ENCODE results near the gene CERS3.

The CERS3 gene

DNA sequence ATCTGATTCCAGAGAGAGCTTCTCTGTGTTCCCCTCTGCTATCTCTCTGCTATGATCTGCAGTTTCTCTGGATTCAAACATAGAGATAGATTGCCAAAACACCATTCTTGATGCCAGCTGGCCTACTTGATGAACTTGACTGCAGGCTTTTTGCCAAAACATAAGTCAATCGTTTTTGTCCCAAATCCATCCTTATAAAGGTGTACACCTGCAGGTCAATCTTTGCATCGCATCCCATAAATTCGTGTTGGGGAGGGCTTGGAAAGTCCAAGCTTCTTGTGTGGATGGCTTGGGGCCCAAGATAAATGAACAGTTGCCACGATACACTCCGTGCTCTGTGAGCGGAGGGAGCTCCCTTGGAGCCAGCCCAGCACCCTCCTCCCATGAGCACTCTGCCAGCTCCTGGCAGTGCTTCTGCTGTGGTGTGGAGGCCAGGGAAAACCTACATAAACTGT, 2.7 kb downstream of the CERS3 start:
- DNase-seq: peak; percentile 52 to 54

DNA sequence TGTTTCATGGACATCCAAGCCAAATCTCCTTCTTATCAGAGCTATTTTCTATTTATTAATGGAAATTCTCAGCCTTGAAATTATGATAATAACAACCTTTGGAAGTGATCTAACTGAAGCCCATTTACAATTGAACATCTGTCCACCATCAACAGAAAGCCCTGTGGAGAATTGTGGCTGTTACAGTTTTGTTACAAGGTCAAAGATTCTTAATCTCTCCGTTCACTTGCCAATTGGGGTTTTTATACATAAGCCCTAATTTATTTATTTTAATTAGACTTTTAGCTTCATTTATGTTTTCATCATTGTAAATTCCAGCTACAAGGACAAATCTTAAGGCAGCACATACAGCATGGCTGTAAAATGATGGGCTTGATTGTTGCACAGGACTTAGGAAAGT, 3.3 kb downstream of the CERS3 start:
- DNase-seq: no peak

DNA sequence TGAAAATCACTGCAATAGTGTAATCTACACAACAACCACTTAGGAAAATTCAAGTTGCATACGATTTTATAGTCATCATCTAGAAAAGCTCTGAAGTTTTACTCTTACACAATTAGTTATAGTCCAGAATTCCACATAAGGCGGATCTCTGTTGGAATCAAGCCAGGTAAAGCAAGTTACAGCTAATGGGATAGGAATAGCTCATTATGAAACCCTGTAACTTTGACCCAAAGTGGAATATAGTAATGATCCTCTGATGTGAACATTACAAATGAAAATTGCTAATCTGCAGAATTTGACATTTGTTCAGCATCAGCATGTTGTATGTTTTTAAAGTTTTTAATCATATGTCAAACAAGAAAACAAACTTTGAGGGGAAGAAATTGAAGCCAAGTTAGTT, 4.4 kb downstream of the CERS3 start:
- no peak for DNase-seq

DNA sequence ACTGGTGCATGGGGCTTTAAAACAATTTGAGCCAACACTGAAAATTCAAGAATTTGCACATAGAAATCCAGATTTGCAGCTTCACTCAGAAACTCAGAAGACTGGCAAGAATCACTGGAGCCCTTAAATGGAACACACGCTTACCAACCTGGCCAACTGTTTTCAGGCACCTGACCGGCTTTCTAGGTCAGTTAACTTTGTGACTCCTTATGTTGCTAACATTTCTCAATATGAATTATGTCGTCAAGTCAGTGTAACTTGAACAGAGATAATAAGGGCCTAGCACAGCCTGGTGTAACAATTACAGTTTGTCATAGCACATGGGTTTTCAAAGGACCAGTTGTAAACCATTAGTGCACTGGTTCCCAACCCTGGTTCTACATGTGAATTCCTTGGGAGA, 6.8 kb downstream of the CERS3 start:
- no peak for DNase-seq

DNA sequence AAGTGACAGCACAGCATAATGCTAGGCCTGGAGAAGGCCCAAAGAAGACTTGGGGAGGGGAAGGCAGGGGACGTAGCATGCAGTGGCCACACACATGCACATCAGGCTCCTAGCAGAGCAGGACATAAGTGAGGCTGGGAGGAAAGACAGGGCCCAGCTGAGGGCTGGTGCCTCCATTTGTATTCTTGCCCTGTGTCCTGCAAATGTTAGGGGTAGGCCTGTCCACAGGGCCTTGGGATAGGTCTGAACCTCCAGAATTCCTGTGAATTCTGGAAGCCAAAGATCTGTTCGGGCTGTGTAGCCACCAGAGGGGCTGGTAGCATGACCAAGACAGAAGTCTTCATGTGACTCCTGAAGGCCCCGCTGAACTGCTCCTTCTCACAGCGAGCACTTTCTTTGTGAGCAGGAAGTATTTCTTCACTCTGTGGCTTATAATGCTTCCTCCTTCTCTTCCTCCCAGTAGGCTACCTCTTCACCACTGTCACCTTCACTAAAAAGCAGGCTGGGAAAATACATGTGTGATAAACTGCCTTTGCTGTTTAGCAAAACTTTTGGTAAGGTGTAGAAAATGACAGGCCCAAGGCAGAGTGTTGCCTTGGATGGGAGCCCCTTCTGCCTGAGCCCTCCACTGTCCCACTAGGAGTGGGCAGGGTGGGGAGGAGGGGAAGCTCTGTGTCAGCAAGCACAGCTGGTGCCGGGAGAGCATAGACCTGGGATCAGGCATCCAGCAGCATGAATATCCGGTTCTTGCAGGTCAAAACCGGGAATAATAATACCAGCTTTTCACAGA, 8.4 kb downstream of the CERS3 start:
- DNase-seq: peak in 1 of 2 donors; percentile 11

DNA sequence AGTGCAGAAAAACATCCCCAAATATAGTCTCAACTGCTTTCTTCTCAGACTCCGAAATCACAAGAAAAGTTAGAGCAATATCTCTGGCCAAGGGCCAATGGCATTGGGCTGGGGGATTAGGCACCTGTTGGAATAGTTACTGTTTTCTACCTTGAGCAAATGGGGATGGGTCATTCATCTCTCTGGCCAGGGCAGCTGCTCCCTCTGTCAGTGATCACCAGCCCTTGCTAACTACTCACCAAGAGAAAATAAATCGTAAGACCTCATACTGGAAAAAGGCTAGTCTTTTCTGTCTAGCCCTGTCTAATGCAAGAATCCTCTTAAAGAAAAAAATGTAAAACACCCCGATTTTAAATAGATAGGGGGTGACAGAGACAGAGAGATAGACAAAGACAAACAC, 10.9 kb downstream of the CERS3 start:
- DNase-seq: no peak

DNA sequence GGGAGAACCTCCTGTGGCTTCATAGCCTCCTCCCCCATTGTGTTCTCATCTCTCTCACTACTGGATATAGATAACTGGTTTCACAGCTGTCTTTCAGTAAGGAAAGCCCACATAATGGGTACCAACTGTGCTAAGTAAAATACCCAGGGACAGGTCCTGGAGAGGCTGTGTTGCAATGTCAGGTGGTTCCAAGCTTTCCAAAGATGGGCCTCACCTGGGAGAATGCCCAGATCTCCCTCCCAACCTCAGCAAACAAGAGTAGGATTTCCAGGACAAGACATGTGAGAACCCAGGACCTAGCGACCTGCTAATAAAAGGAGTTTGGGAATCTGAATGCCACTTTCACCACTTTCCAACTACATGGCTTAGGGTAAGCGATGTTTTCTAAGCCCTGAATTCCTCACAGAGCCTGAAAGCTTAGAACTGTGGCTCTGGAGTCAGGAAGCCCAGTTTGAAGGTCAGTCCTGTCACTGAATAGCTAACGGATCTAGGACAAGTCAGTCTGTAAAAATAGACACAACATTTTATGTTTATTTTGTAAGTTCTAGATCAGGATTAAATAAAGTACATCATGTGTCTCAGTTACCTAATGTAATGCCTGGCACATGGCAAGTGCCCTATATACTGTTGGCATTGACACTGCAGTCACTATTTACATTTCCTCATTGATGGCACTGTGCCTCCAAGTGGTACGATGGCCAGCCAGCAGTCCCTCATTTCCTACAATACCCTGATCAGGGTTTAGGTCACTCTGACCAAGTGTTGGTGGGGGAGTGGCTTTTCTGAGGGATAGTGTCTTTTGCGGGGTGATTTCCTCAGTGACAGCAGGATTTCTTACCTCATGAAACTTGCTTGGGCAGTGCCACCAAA, 11.9 kb downstream of the CERS3 start:
- DNase-seq: no peak

DNA sequence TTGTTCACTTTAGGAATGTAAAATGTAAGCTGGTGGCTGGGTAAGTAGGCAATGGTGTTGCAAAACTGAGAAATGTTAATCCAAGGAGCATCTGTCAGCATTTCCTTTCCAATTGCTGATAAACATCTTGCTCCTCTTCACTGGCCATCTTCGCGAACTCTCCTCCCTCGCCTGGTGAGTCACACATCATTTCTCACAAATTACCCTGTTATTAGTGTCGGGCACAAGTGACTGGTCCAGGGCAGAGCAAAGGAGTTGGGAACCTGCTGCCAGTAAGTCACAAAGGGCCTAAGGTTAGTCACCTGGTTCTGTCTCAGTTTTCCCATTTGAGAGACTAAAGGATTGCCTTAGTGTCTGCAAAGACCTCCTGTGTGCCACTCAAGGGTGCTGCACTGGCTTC, 13.0 kb downstream of the CERS3 start:
- no peak for DNase-seq

DNA sequence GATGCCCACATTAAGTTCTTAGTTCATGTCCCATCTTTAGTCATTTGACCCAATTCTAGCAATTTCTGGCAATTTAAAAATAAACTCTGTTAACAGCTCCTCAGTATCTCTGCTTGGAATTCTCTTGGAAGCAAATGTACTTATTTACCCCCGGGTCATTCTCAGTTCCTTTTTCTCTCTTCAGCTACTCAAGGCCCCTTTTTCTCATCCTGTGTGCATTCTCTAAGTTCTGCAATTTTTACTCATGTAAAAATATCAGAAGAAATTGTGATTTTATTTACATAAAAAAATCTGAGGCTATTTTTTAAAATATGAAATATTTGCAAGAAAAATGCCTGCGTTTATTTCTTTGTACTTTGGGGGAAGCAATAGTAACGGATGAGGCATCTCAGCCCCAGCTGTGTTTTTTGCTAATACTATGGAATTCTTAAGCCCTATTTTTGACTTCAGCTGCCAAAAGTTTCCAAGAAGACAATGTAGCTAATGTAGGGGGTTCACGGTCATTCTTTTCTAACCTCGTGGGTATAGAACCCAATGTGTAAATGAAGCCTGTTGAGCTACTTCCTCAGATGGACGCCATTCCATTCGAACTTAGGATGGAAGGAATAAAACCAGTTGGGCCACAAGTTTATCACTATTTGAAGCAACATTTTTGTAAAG, 20.0 kb downstream of the CERS3 start:
- DNase-seq: no peak

DNA sequence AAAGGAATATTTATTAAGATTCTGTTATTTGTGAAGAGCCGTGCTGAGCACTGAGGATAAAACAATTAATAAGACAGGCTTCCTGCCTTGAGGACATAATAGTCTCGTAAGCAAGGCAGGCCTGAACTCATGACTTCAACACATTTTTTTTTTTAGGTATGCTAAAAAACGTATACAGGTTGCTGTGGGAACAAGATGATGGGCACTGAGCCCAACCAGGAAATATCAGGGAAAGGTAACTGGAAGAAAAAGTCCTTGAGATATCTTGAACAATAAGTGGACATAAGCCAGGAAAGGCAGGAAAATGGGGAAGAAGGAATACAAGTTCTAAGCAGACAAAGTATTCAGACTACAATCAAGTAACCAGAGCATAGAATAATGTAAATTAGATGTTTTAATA, 26.1 kb downstream of the CERS3 start:
- DNase-seq: no peak

DNA sequence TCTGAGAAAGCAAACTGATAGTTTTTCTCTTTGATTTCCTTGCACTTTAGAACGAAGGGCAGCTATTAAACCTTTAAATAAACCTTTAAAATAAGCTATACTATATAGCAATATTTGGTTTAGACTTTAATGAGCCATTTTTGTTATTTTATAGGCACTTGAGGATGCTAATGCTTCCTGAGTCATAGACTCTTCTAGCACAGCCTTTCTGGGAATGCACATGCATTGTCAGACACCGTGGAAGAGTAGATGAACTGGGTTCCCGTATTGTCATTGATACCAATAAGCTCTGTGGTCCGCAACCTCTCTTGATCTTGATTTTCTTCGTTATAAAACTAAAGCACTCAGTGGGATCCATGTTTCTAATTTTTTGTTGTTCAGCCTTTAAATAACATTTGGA, 27.6 kb downstream of the CERS3 start:
- DNase-seq: no peak

DNA sequence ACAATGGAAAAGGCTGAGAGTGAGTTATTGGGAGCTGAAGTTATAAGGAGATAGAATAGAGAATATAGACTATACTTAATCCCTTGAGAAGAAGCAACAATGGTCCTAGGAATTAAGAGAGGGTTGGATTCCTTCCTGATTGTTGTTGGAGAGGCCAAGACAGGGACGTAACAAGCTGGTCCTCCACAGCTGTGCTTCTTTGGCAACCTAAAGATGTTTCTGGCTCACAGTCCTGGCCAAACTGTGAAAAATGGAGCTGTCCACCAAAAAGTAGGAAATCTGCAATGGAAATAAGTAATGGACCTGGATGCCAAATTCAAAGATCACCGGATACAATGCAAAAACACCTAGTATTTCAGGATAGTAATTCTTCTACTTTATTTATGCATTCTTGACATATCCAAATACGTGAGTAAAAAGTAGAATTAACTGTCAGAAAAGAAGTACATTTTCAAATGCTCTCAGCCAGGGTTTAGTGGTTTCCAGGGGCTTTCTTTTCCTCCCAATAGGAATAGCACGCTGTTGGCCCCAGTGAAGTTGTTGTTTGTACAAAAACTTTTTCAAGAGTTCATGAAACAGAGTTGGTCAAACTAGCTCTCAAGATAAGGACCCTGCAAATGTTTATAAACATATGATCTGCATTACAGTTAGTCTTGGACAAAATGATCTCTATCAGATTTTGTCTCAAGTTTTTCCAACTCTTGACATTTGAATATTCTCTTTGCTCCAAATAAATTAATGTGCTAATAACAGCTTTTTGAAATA, 28.3 kb downstream of the CERS3 start:
- DNase-seq: no peak

DNA sequence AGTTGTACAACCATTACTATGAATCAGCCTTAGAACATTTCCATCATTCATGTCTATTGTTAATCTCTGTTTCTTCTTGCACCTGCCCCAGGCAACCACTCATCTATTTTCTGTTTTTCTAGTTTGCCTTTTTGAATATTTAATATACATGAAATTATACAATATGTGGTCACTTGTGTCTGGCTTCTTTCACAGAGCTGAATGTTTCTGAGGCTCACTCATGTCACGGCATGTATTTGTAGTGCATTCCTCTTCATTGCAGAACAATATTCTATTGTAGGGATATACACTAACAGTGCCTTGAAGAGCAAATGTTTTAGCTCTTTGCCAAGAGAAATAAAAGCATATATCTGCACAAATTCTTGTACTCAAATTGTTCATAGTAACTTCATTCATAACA, 32.9 kb downstream of the CERS3 start:
- no peak for DNase-seq

DNA sequence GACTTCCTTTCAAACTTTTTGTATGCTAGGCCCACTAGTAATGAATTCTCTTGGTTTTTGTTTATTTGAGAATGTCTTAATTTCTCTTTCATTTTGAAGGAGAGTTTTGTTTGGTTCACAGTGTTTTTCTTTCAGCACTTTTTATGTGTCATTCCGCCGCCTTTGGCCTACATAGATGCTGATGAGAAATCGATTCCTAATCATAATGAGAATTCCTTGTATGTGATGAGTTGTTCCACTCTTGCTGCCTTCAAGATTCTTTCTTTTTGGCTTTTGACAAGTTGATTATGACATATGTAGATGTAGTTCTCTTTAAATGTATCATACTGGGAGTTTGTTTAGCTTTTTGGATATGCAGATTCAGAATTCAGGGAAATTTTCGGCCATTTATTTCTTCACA, 35.5 kb downstream of the CERS3 start:
- no peak for DNase-seq

DNA sequence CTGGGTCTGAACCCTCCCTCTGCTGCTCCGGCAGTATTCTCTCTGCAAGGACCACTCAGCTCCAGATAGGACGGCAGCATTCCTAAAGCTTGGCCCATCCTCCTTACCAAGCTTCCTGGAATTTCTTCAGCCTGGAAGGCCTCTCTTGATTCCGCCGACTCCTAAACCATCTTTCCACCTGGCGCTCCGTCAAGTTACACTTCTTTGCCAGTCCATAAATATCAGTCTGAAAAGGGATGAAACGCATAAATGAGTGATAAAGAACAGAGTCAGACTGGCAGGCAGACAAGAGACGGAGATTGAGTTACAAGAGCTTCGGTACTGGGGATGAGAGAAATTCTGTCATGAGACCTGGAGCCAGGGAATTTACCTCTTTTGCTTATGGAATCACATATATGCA, 44.3 kb downstream of the CERS3 start:
- no peak for DNase-seq

DNA sequence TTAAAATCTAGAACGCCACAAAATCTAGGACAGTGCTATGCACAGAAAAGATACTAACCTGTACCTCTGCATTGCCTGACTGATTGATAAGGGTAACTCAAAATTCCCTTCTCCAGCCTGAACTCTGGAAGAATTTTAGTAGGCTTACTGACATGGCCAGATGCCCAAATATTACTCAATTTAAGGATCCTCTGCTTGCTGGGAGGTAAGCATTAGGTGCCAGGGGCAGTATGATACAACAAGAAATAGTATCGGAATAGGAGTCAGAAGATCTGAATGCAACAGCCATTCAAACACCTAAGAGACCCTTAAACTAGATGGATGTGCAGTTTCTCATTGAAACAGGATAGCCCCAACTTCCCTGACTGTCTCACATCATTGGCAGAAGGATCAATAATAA, 45.4 kb downstream of the CERS3 start:
- DNase-seq: no peak

DNA sequence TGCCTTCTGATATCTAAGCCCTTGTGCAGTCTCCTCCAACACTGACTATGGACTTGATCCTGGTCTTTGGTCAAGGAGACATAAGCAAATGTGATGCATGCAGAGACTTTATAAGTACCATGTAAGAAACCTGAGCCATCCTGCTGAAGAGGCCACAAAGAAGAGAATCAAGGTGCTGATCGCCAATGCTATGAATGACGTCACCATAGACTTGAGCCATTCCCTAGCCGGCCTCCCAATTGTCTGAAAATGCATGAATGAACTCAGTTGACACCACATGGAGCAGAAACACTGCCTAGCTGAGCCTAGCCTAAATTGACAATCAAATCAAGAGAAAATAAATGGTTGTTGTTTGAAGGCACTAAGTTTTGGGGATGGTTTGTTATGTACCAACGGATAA, 51.9 kb downstream of the CERS3 start:
- DNase-seq: no peak

DNA sequence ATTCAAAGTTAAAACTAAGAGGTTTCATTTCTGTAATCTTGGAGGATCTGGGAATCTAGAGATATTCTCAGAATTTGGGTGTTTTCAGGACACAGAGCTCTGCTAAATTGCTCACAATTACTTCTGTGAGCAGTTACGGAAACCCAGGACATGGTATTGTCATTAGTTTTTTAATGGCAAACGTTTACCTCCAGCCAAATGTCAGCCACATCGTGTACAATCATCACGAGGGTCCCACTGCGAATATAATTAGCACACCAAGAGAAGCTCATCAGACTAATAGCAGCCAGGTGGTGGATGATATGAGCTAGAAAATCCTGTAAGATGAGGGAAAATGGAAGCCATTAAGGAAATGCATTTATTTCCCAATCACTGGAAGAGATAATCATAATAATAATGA, 56.0 kb downstream of the CERS3 start:
- no peak for DNase-seq

DNA sequence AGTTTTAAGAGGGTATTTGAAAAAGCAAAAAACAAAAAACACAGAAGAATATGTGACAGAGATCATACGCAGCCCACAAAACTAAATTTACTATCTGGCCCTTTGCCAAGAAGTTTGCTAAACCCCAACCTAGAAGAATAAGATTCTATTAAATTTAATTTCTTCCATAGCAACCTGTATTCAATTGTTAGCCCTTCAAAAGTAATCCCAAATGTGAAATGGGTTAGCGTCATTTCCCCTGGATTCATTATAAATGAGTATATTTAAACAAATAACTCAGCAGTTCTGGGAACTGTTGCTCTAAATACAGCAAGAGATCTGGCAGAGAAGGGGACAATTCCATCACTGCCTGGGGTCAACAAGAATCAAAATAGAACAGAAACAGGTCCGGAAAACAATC, 56.8 kb downstream of the CERS3 start:
- no peak for DNase-seq

DNA sequence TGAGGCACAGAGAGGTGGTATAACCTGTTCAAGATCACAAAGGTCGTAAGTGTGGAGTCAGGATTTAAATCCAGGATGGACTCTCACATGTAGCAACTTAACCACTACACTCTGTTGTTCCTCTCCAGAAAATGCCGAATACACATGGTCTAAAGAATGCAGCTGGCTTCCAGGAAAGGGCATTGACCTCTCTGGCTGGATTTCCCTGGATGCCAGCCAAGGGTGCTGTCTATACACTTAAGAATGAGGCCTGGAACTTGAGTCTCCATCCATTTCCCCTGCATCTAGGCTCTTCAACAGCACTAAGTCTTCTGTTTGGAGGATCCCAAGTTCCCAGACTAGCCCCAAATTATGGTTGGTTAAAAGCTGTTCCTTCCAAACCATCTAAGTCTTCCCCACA, 60.5 kb downstream of the CERS3 start:
- DNase-seq: no peak

DNA sequence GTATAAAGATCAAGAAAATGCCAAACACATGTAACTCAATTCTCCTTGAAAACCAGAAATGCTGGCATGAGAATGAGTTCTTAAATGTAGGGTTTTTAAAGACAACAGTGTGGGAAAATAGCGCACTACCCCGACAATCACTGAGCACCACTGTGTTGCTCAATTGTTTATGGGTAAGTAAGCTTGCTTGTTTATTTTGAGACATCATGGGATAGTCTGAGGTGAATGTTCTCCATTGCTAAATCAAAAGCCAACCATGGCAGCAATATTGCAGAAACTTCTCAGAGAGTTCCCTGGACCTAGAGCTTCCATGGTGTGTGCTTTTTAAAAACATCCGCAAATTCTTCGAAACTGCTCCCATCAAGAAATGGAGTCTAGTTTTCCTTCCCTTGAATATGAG, 62.7 kb downstream of the CERS3 start:
- DNase-seq: no peak

DNA sequence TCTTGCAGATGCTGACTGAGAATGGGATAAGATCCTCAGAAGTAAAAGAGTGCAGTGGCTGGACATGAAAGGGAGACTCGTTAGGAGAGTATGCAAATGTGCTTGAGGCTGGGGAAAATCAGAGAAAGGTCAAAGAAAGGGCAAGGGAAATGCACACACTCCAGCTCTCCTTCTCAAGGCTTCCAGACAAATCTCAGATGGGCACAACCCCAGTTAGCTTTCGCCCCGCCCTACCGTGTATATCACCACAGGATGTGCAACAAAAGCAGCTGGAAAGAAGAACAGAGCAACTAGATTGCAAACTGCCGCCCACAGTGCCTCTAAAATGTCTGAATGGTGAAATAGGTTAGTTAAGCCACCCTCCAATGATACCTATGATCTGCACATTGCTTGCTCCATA, 63.9 kb downstream of the CERS3 start:
- no peak for DNase-seq

DNA sequence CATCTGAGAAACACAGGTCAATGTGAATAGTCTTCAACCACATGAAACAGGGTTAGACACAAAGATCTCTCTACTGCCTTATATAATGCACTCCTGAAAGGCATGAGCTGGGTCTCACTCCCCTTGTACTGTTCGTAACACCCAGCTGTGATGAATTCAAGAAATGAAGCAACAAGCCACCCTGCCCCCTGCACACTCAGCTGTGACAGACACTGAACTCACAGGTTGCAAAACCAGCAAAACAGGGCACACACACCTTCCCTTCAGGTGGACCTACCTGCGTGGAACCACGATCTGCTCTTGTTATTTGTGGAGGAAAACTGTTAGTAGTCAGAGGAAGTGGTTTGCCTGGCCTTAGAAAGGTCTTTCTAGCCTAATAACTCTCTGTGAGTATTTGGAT, 64.5 kb downstream of the CERS3 start:
- no peak for DNase-seq
